Calu3 (cell line): ENCODE measurements around the gene PRRG4. TPM values are rescaled to one million over a fixed set of nuclear protein-coding genes. Genes with fewer than 3 reads are reported as not detected.

Experiments used
- BruUV-seq: library from RNA; stranded (reverse); fragments of 400-500 nt; replicated peaks from 2 replicates; lab custom pipeline; 2021; lab: Mats Ljungman, UMichigan
- CTCF ChIA-PET: fragments of 300-600 bp; sonication (Branson Sonifier 250); formaldehyde crosslinking; loops from one replicate; lab custom pipeline; 2022; ENCODE audit warnings: antibody characterized with exemption; lab: Charles Lee
- DNase-seq: peaks from one replicate; pipeline ENCODE4 v3.0.0; 2022
- H3K27ac Mint-ChIP-seq: one replicate; pipeline ENCODE4 v1.8.0; 2022; ENCODE audit warnings: mixed read lengths; ENCODE audit not compliant: unreplicated experiment
- H3K27me3 Mint-ChIP-seq: one replicate; pipeline ENCODE4 v1.8.0; 2022; ENCODE audit warnings: mixed read lengths; ENCODE audit not compliant: unreplicated experiment
- H3K36me3 Mint-ChIP-seq: one replicate; pipeline ENCODE4 v1.8.0; 2022; ENCODE audit warnings: mild to moderate bottlenecking, moderate library complexity, mixed read lengths; ENCODE audit not compliant: insufficient read depth, unreplicated experiment
- H3K4me1 Mint-ChIP-seq: one replicate; pipeline ENCODE4 v1.8.0; 2022; ENCODE audit warnings: mild to moderate bottlenecking, low read depth, mixed read lengths; ENCODE audit not compliant: unreplicated experiment
- H3K4me3 Mint-ChIP-seq: one replicate; pipeline ENCODE4 v1.8.0; 2022; ENCODE audit warnings: mild to moderate bottlenecking, low read depth, moderate library complexity, mixed read lengths; ENCODE audit not compliant: unreplicated experiment
- H3K9me3 Mint-ChIP-seq: one replicate; pipeline ENCODE4 v1.8.0; 2022; ENCODE audit warnings: low read depth, mixed read lengths; ENCODE audit not compliant: unreplicated experiment
- CTCF ChIP-seq: fragments of 200-600 bp; IDR thresholded peaks from one replicate; pipeline ENCODE4 v1.8.0; 2022; ENCODE audit warnings: antibody characterized with exemption; ENCODE audit not compliant: unreplicated experiment
- intact Hi-C: fragments of 100-400 bp; cut with micrococcal nuclease; formaldehyde crosslinking; loops from one replicate; pipeline ENCODE4 v1.10.0; 2022; ENCODE audit not compliant: unreplicated experiment
- total RNA-seq: library from RNA; stranded (reverse); gene quantifications from 2 replicates; pipeline ENCODE4 v1.2.3, GENCODE V29; 2022

The PRRG4 gene
- total RNA-seq, 1 experiment from 2014 or later = 22.9 TPM

GRCh38 chr11:32786811-32787210 lies 42.9 kb upstream of the PRRG4 start:
- H3K4me1 Mint-ChIP-seq = peaks cover 8% of the 10 kb centered on the region
- H3K27ac Mint-ChIP-seq = no peak overlapping the region
- intact Hi-C loops = no loop called here
- no peak for DNase-seq
- H3K4me3 Mint-ChIP-seq = no peak overlapping the region
- BruUV-seq = no TSS peak
- H3K27me3 Mint-ChIP-seq = no peaks in the 10 kb centered on the region
- CTCF ChIA-PET = no interaction called here
- no peaks in the 10 kb centered on the region for H3K36me3 Mint-ChIP-seq
- TF ChIP-seq CTCF = no peak
- H3K9me3 Mint-ChIP-seq = no peaks in the 10 kb centered on the region

GRCh38 chr11:32790916-32791315 lies 38.8 kb upstream of the PRRG4 start:
- intact Hi-C loops = no loop called here
- no peak for DNase-seq
- Mint-ChIP-seq H3K27me3 (no peaks in the 10 kb centered on the region), H3K36me3 (no peaks in the 10 kb centered on the region), H3K27ac (peak overlapping the region; percentile 10), H3K9me3 (no peaks in the 10 kb centered on the region), H3K4me3 (no peak overlapping the region), H3K4me1 (peaks cover 13% of the 10 kb centered on the region)
- no TSS peak for BruUV-seq
- CTCF ChIA-PET = interaction anchor here (0.7 kb wide), 1 partner anchor 214 kb away, joined by 4 read pairs; no protein-coding TSS in a partner anchor
- TF ChIP-seq CTCF = no peak

- DNase-seq = no peak
- CTCF ChIA-PET = interaction anchor here (0.6 to 1.3 kb wide), 7 partner anchors 17 to 469 kb away, joined by 3 to 5 read pairs (median 3); no protein-coding TSS in a partner anchor
- no peaks in the 10 kb centered on the region for H3K9me3 Mint-ChIP-seq
- H3K4me3 Mint-ChIP-seq = peak overlapping the region; percentile 21
- no peaks in the 10 kb centered on the region for H3K27me3 Mint-ChIP-seq
- no peaks in the 10 kb centered on the region for H3K36me3 Mint-ChIP-seq
- peaks cover 13% of the 10 kb centered on the region for H3K4me1 Mint-ChIP-seq
- no peak for TF ChIP-seq CTCF
- peak overlapping the region; percentile 10 for H3K27ac Mint-ChIP-seq
- intact Hi-C loops = loop anchor here (2.0 kb wide), 2 partner anchors 206 to 470 kb away; no protein-coding TSS in a partner anchor
- BruUV-seq = no TSS peak
These were observed 37.4 kb upstream of the PRRG4 start for GRCh38 chr11:32792111-32792947.

GRCh38 chr11:32792948-32793475 lies 36.7 kb upstream of the PRRG4 start:
- no peak for TF ChIP-seq CTCF
- H3K4me3 Mint-ChIP-seq = peak overlapping the region; percentile 21
- intact Hi-C loops = loop anchor here (1.0 to 2.0 kb wide), 4 partner anchors 44 to 470 kb away; no protein-coding TSS in a partner anchor
- no peak overlapping the region for H3K27ac Mint-ChIP-seq
- H3K4me1 Mint-ChIP-seq = peaks cover 13% of the 10 kb centered on the region
- BruUV-seq = no TSS peak
- H3K36me3 Mint-ChIP-seq = no peaks in the 10 kb centered on the region
- H3K27me3 Mint-ChIP-seq = no peaks in the 10 kb centered on the region
- CTCF ChIA-PET = interaction anchor here (0.5 to 1.3 kb wide), 5 partner anchors 16 to 490 kb away, joined by 3 to 5 read pairs (median 3); no protein-coding TSS in a partner anchor
- H3K9me3 Mint-ChIP-seq = no peaks in the 10 kb centered on the region
- peak; percentile 78 for DNase-seq
